HG02943 (cell line): Measurements from ENCODE around the gene TOMM34.

Experiments
- ATAC-seq: cut with Tn5 transposase; IDR thresholded peaks from one replicate; pipeline ENCODE4 v1.9.1; 2021; ENCODE audit warnings: mild to moderate bottlenecking, low read depth, moderate library complexity; ENCODE audit not compliant: unreplicated experiment

The TOMM34 gene

DNA sequence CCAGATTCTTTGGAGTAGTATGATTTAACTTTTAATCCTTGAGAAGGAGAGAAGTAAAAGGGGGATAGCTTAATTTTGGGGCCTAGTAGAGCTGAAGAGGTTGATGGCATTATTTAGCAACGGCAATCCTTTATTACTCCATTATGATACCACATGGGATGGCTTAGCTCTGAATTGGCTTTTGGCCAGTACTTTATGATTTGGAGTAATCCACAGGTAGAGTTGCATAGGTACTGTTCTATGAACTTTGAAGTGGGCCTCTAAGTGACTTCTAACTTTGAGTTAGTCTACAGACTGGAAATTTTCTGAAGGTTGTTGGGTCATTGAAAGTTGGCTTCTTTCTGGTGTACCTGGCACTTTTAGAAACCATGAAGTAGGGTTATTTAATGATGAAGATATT is 63.1 kb downstream of the TOMM34 start:
- no peak for ATAC-seq

- no peak for ATAC-seq
Measured at GRCh38 chr20:44896583-44896982, 63.6 kb downstream of the TOMM34 start.

DNA sequence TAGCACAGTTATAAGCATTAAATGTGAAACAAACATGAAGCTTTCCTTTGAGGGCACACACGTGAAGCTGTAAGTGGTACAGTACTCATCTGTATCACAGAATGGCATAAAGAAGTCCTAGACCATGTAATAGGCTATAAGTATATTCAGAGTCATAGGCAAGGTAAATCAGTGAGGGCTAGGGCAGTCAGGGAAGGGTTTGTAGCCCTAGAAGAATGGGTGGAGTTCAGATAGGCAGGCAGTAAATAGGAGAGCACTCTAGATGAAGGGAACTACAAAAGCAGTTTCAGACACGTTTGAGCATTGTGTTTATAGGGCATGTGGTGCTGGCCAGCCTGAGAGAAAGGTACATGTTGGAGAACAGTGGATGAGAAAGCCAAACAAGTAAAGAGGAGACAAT is 65.2 kb downstream of the TOMM34 start:
- ATAC-seq = no peak
